ENCODE results near the gene WFIKKN1. TPM values are rescaled to one million over a fixed set of nuclear protein-coding genes. Genes with fewer than 3 reads are reported as not detected.

Gene WFIKKN1
- total and polyA plus RNA-seq, 2 of the 13 experiments (the other 11 are each of a cell fraction or from before 2014, with no cell fraction given) = 1.7 to 4.9 TPM

GRCh38 chr16:629833-630248 lies 944 bp upstream of the WFIKKN1 start:
- POLR2A ChIA-PET = interaction anchor here (1.0 to 1.5 kb wide), 2 partner anchors 18 to 42 kb away, joined by 3 to 5 read pairs; no protein-coding TSS in a partner anchor
- Histone ChIP-seq H2AFZ (ENCODE audit: low read length) (no peak overlapping the region), H3K27ac (ENCODE audit: extremely low read length, insufficient read depth, low read length) (peak overlapping the region; percentile 71), H3K27me3 (ENCODE audit: control insufficient read depth in 1 of 2, insufficient read depth in 2 of 2, low read length in 2 of 2) (no peaks in the 10 kb centered on the region), H3K36me3 (replicated peaks in 1 of 2; ENCODE audit: control insufficient read depth in 1 of 2, insufficient read depth in 2 of 2, low read length in 2 of 2) (peaks cover 4% of the 10 kb centered on the region in 2 experiments; a peak in 2 of 5 replicates), H4K20me1 (ENCODE audit: insufficient read depth, low read length) (no peaks in the 10 kb centered on the region), H3K4me1 (ENCODE audit: insufficient read depth, low read length) (peaks cover 25% of the 10 kb centered on the region), H3K4me3 (replicated peaks in 1 of 3; ENCODE audit: insufficient read depth in 1 of 3, low read depth in 2 of 3, low read length in 3 of 3) (peak overlapping the region; percentile 58 to 74 (median 63)), H3K9ac (ENCODE audit: insufficient read depth, low read depth, low read length) (peak overlapping the region; percentile 67), H3K79me2 (ENCODE audit: insufficient read depth, low read length) (no peaks in the 10 kb centered on the region), H3K9me3 (ENCODE audit: low read length) (no peaks in the 10 kb centered on the region), H3K4me2 (ENCODE audit: low read depth, low read length) (peak overlapping the region; percentile 95)
- in situ Hi-C loops (cut with HindIII; ENCODE audit: extremely low pct_ligation_motif_present, low pct_unique_long_range_greater_than_20kb) (no loop called here), intact Hi-C loops (cut with micrococcal nuclease; ENCODE audit: unreplicated experiment) (no loop called here)
- CTCF ChIA-PET (ENCODE audit: low intra/inter-chr PET ratio, low total read pairs) = no interaction called here
- no peak for DNase-seq (ENCODE audit: low spot score)
- WGBS (ENCODE audit: low lambda C conversion rate) = 0% methylated on average over 4 of the region's 11 CpGs
- no TSS peak for BruUV-seq (replicated peaks)
- ATAC-seq = peak; percentile 19
- FAIRE-seq = peak; percentile 56
- TF ChIP-seq TSC22D2 (CRISPR knock-in tag; IDR thresholded peaks at IDR 0.05; ENCODE audit: borderline replicate concordance) (no peak), ZBTB38 (CRISPR knock-in tag; IDR thresholded peaks at IDR 0.05) (no peak), POLR2G (IDR thresholded peaks at IDR 0.05; ENCODE audit: low read depth, low read length) (peak; percentile 47), POLR2AphosphoS5 (IDR thresholded peaks at IDR 0.05; ENCODE audit: low read depth, low read length) (peak; percentile 26; the same call in 1 of the 2 replicates), PBX2 (CRISPR knock-in tag; IDR thresholded peaks at IDR 0.05) (no peak), ZNF276 (CRISPR knock-in tag; IDR thresholded peaks at IDR 0.05; ENCODE audit: low read depth) (no peak), KDM5B (CRISPR knock-in tag; IDR thresholded peaks at IDR 0.05; ENCODE audit: borderline replicate concordance) (no peak), REST (IDR thresholded peaks at IDR 0.05; ENCODE audit: borderline replicate concordance in 1 of 2, low read depth in 1 of 2, low read length in 2 of 2) (no peak), SAP130 (CRISPR knock-in tag; IDR thresholded peaks at IDR 0.05; ENCODE audit: low read depth) (peak; percentile 9; the same call in 1 of the 2 replicates), AGO2 (optimal IDR thresholded peaks at IDR 0.05; ENCODE audit: low read depth, low read length) (peak; percentile 81), SNAI1 (CRISPR knock-in tag; IDR thresholded peaks at IDR 0.05; ENCODE audit: borderline replicate concordance) (no peak), NR2F6 (IDR thresholded peaks at IDR 0.05) (peak; percentile 87), NR2F6 (CRISPR knock-in tag; IDR thresholded peaks at IDR 0.05) (peak; percentile 55), HHEX (CRISPR knock-in tag; IDR thresholded peaks at IDR 0.05) (no peak), ZNF773 (CRISPR knock-in tag; IDR thresholded peaks at IDR 0.05; ENCODE audit: borderline replicate concordance) (no peak), SETDB1 (CRISPR knock-in tag; IDR thresholded peaks at IDR 0.05; ENCODE audit: borderline replicate concordance) (no peak), ZNF547 (CRISPR knock-in tag; IDR thresholded peaks at IDR 0.05) (0 out of 2 replicates have a peak, but pooled peaks have one; percentile 31), ZNF589 (CRISPR knock-in tag; conservative IDR thresholded peaks at IDR 0.05) (0 out of 2 replicates have a peak, but pooled peaks have one; percentile 26)
